ENCODE data around the gene COL7A1. TPM values are rescaled to one million over a fixed set of nuclear protein-coding genes. Genes with fewer than 3 reads are reported as not detected.

Gene COL7A1
- total RNA-seq, 1 donor from 2014 or later: 0.13 TPM

Other genes starting within 250 kb of the COL7A1 start
- 0.13 TPM in 1 of 2 replicates, not detected in the other for gene FBXW12, start 223.1 kb downstream of the COL7A1 start, total RNA-seq
- 9.3 and 16.2 TPM in 2 replicates for gene PLXNB1, start 165.2 kb downstream of the COL7A1 start, total RNA-seq
- gene CCDC51, start 155.2 kb downstream of the COL7A1 start, total RNA-seq: 17.3 and 20.7 TPM in 2 replicates
- 233 and 270 TPM in 2 replicates for gene TMA7, start 155.1 kb downstream of the COL7A1 start, total RNA-seq
- 9.2 and 11.3 TPM in 2 replicates for gene ATRIP, start 148.6 kb downstream of the COL7A1 start, total RNA-seq
- 132 and 156 TPM in 2 replicates for gene SHISA5, start 91.2 kb downstream of the COL7A1 start, total RNA-seq
- 3.1 TPM in 2 replicates for gene PFKFB4, start 38.5 kb downstream of the COL7A1 start, total RNA-seq
- gene UCN2, start 31.5 kb downstream of the COL7A1 start, total RNA-seq: 0.07 TPM in 1 of 2 replicates, not detected in the other
- 339 and 359 TPM in 2 replicates for gene UQCRC1, start 14.3 kb upstream of the COL7A1 start, total RNA-seq
- not detected in 2 replicates for gene TMEM89, start 26.4 kb upstream of the COL7A1 start, total RNA-seq
- gene SLC26A6, start 40.1 kb upstream of the COL7A1 start, total RNA-seq: 10.6 and 17.3 TPM in 2 replicates
- 0.18 and 0.20 TPM in 2 replicates for gene CELSR3, start 67.6 kb upstream of the COL7A1 start, total RNA-seq
- gene NCKIPSD, start 90.6 kb upstream of the COL7A1 start, total RNA-seq: 6.8 and 6.9 TPM in 2 replicates
- gene IP6K2, start 121.9 kb upstream of the COL7A1 start, total RNA-seq: 42.3 and 55.7 TPM in 2 replicates